Colonic mucosa (tissue), 4 donors: Measurements from ENCODE around the gene HUNK. TPM values are rescaled to one million over a fixed set of nuclear protein-coding genes. Genes with fewer than 3 reads are reported as not detected.

Experiments
- DNase-seq: peaks from one replicate; pipeline ENCODE4 v3.0.0-alpha.2; 2020
- H3K27ac ChIP-seq: fragments of 200-600 bp; one replicate; pipeline ENCODE4 v1.8.0; 2021
- H3K27me3 ChIP-seq: fragments of 200-600 bp; one replicate; pipeline ENCODE4 v1.8.0; 2021
- H3K36me3 ChIP-seq: fragments of 200-600 bp; one replicate; pipeline ENCODE4 v1.8.0; 2021
- H3K4me1 ChIP-seq: fragments of 200-600 bp; one replicate; pipeline ENCODE4 v1.8.0; 2021; ENCODE audit warnings: mild to moderate bottlenecking
- H3K4me3 ChIP-seq: fragments of 200-600 bp; one replicate; pipeline ENCODE4 v1.8.0; 2021
- H3K9ac ChIP-seq, 2 donors: one replicate each; pipeline ENCODE4 v1.7.0; 2013; ENCODE audit warnings: control low read depth in 2 of 2, low read depth in 2 of 2, low read length in 2 of 2
- H3K9me3 ChIP-seq: fragments of 200-600 bp; one replicate; pipeline ENCODE4 v1.8.0; 2021
- CTCF ChIP-seq: fragments of 200-600 bp; IDR thresholded peaks from one replicate; pipeline ENCODE4 v1.8.0; 2022; ENCODE audit warnings: antibody characterized with exemption, mild to moderate bottlenecking
- intact Hi-C: fragments of 100-400 bp; cut with DNase I; formaldehyde crosslinking; loops from one replicate; pipeline ENCODE4 v1.14.1; 2022
- total RNA-seq, 2 donors: library from RNA; stranded (reverse); fragmentation: NEBNext Ultra II Directional in 1 of 2; extraction: Animal tissue kit (Norgen Biotek cat#: 25700) in 1 of 2; gene quantifications; one replicate each; pipeline ENCODE4 v1.2.1, GENCODE V29; 2021
- donor health status: healthy.
- donor health status: DM: no; HTN: no; CAD: no.
- donor health status: DM: no; HTN: no; CAD: no.

The HUNK gene
- total RNA-seq, 2 donors from 2014 or later, result 7.2 to 13.0 TPM

GRCh38 chr21:31909153-31910073 is 36.6 kb downstream of the HUNK start:
- intact Hi-C loops, result no loop called here
- Histone ChIP-seq H3K36me3 (no peaks in the 10 kb centered on the region), H3K27ac (no peak overlapping the region), H3K4me3 (no peak overlapping the region), H3K4me1 (no peaks in the 10 kb centered on the region), H3K9ac (no peak overlapping the region), H3K27me3 (no peaks in the 10 kb centered on the region), H3K9me3 (no peaks in the 10 kb centered on the region)
- no peak for TF ChIP-seq CTCF
- DNase-seq, result no peak

GRCh38 chr21:31910074-31910470 is 37.3 kb downstream of the HUNK start:
- intact Hi-C loops, result no loop called here
- TF ChIP-seq CTCF, result no peak
- Histone ChIP-seq H3K9me3 (no peaks in the 10 kb centered on the region), H3K27ac (no peak overlapping the region), H3K27me3 (no peaks in the 10 kb centered on the region), H3K4me3 (no peak overlapping the region), H3K9ac (no peak overlapping the region), H3K36me3 (no peaks in the 10 kb centered on the region), H3K4me1 (no peaks in the 10 kb centered on the region)
- no peak for DNase-seq

DNA sequence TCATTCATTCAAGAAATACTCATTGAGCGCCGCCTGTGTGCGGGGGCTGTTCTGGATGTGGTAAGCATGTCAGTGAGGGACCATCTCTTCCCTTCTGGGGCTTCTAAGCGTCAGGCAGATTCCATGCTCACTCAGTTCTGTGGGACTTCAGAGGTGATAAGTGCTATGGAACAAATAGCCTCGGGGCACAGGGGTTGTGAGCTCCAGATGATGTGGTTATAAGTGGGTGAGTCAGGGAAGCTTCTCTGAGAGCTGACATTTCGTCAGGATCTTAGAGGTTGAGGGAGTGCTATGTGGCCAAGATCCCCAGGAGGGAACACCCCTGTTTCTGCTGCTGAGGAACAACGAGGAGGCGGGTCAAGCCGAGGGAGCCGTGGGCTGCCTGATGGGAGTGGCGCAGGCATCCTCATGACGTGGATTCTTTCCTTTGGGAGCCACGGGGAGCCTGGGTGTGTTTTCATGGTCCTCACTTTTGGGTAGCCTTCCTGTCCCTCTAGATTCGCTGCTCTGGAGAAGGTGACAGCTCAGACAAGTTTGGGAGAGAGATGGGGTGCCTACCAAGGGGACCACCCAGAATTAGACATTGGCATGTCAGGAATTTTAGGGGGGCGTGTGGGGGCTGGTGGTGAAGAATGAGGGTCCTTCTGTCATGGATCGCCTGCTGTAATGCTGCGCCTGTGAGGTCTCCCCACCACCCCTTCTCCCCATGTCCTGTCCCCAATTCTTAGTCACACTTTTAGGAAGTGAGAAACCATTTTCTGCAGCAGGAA is 38.5 kb downstream of the HUNK start:
- no peak overlapping the region for H3K27ac ChIP-seq
- H3K36me3 ChIP-seq, result no peaks in the 10 kb centered on the region
- no peaks in the 10 kb centered on the region for H3K4me1 ChIP-seq
- H3K27me3 ChIP-seq, result no peaks in the 10 kb centered on the region
- H3K9me3 ChIP-seq, result no peaks in the 10 kb centered on the region
- no peak for TF ChIP-seq CTCF
- no peak overlapping the region for H3K4me3 ChIP-seq
- no peak overlapping the region for H3K9ac ChIP-seq
- intact Hi-C loops, result no loop called here
- no peak for DNase-seq

DNA sequence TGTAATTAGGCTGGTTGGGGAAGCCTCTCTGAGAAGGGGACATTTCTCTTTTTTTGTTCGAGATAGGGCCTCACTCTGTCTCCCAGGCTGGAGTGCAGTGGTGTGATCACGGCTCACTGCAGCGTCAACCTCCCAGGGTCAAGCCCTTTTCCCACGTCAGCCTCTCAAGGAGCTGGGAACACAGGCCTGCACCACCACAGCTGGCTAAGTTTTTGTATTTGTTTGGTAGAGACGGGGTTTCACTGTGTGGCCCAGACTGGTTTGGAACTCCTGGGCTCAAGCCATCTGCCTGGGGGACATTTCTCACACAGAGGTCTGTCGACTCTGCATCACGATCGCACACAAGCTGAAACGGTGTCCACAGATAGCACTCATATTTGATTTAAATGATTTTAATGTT is 39.7 kb downstream of the HUNK start:
- H3K27ac ChIP-seq, result no peak overlapping the region
- no peak for TF ChIP-seq CTCF
- H3K9ac ChIP-seq, result no peak overlapping the region

DNA sequence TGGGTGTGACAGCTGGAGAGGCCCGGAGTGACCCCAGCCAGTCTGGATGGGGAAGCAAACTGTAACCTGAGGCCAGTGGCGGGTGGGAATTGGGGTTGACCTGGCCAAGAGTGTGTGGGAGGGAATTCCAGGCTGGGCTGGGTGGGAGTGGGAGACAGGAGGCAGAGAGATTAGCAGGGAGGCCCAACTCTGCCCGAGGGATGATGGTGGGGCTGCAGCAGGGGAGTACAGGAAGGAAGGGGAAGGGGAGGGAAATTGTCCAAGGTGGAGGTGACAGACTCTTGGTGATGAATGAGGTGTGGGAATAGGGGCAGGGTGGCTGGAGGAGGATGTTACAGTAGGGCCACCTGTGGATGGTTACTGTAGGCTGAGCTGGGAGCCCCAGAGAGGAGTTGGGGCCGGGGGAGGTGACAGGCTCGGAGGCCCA is 40.4 kb downstream of the HUNK start:
- no peak for TF ChIP-seq CTCF

More for the DNA sequence above, 39.7 kb downstream of the HUNK start:
- no peaks in the 10 kb centered on the region for H3K9me3 ChIP-seq
- DNase-seq, result no peak
- intact Hi-C loops, result no loop called here
- no peaks in the 10 kb centered on the region for H3K36me3 ChIP-seq
- H3K27me3 ChIP-seq, result no peaks in the 10 kb centered on the region
- no peak overlapping the region for H3K4me3 ChIP-seq
- H3K4me1 ChIP-seq, result no peaks in the 10 kb centered on the region

More for the DNA sequence above, 40.4 kb downstream of the HUNK start:
- no peaks in the 10 kb centered on the region for H3K9me3 ChIP-seq
- no peak for DNase-seq
- intact Hi-C loops, result no loop called here
- no peaks in the 10 kb centered on the region for H3K36me3 ChIP-seq
- H3K4me3 ChIP-seq, result no peak overlapping the region
- H3K27ac ChIP-seq, result no peak overlapping the region
- H3K27me3 ChIP-seq, result no peaks in the 10 kb centered on the region
- H3K4me1 ChIP-seq, result no peaks in the 10 kb centered on the region
- no peak overlapping the region for H3K9ac ChIP-seq
